CMK (cell line): ENCODE results near the gene PHOSPHO2.
A peak's percentile ranks its signal among the peaks of the same experiment; 100 is the strongest.

ENCODE experiments used
- DNase-seq: peaks from one replicate; pipeline ENCODE4 v3.0.0-alpha.2; 2010; ENCODE audit warnings: low read depth

Gene PHOSPHO2, protein sequence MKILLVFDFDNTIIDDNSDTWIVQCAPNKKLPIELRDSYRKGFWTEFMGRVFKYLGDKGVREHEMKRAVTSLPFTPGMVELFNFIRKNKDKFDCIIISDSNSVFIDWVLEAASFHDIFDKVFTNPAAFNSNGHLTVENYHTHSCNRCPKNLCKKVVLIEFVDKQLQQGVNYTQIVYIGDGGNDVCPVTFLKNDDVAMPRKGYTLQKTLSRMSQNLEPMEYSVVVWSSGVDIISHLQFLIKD

DNA sequence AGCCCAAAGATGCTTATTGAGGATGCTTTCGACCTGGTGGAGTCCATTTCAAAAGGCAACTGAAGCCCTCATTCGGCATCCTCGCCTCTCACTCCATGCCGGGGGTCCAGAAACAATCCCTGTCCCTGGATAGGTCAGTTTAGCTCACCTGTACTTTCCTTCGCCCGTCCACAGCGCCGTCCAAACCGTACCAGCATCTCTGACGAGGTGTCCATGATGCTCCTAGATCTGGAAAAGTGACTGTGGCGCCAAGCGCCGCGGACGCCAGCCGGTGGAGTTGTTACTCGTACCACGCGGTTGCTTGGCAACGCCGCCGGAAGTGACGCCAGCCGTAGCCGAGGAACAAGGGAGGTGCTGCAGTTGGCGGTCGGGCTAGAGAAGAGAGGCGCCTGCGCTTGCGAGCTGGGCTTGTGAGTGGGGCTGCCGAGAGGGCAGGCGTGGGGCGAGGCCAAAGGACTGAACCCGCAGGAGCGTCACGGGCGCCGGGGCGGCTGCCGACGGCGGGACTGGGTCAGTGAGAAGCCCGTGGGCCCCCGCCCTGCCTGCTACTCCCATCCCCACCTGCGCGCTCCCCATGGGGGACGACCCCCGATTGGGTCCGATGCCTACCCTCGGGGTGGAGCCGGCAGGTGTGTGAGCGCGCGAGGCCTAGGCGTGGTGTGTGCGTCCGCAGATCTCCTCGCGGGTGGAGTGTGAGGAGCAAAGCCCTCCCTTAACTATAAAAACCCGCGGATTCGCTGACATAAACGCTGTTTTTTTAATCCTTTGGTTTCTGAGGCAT lies at the start of gene PHOSPHO2, which contains the start of gene CFAP210:
PHOSPHO2 (plus strand) TSS at position 357 of the 781 bp plus-strand sequence. CDS start 6,503 bp downstream, outside the sequence.
CFAP210 (minus strand) TSS at position 293 of the 781 bp plus-strand sequence; CDS start at position 215, 78 bp downstream.
- peak; percentile 89 for DNase-seq

DNA sequence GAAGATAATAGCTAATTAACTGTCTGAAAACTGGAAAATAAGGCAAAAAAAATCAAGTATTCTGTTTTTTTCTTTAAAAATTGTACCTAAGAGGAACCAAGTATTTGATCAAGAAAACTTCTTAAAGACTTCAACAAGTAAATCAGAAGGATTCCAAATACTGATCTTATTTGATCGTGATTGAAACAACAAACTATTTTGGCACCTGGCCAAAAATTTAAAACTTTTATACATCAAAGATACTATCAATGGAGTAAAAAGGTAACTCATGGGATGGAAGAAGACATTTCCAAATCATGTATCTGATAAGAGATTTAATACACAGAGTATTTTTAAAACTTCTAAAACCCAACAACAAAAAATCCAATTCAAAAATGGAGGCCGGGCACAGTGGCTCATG lies 46.8 kb upstream of the PHOSPHO2 start:
- no peak for DNase-seq

DNA sequence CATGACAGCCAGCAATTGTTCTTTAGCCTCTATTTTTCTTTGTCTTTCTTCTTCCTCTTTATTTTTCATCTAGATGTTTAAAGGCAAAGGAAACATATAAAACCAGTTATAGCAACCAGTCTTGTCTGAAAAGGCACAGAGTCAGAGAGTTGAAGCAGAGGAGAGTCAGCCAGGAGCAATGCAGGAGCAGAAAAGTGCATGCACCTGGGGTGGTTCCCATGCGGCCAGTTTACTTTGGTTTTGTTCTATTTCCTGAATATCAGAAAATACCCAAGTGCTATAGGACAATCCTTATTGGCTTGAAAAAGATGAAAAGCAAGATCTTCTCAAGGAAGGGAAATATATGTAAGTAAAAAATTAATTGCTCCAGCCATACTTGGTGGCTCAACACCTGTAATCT lies 45.0 kb upstream of the PHOSPHO2 start:
- no peak for DNase-seq

DNA sequence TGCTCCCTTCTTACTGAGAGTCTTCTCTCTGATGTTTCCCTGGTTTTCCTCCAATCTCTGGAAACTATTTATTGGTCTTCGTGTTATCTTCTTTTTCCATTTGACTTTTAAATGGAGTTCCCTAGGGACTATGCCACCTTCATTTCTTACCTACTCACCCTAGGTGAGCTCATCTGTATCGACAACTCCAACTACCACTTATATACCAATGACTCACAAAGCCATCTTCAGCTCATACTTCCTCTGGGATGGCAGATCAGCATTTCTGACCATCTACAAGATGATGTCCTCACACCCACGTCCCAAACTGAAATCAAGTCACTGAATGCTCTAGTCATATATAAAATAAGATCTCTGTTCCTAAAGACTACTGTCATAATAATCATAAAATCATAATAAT lies 40.6 kb upstream of the PHOSPHO2 start:
- no peak for DNase-seq

DNA sequence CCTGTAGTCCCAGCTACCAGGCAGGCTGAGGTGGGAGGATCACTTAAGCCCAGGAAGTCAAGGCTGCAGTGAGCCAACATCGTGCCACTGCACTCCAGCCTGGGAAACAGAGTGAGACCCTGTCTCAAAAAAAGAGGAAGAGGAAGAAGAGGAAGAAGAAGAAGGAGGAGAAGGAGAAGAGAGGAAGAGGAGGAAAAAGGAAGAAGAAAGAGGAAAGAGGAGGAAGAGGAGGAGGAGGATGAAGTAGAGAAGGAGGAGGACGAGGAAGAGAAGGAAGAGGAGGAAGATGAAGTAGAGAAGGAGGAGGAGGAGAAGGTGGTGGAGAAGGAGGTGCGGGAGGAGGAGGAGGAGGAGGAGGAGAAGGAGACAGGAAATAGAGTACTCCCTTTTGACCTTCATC lies 38.1 kb upstream of the PHOSPHO2 start:
- DNase-seq, result no peak

DNA sequence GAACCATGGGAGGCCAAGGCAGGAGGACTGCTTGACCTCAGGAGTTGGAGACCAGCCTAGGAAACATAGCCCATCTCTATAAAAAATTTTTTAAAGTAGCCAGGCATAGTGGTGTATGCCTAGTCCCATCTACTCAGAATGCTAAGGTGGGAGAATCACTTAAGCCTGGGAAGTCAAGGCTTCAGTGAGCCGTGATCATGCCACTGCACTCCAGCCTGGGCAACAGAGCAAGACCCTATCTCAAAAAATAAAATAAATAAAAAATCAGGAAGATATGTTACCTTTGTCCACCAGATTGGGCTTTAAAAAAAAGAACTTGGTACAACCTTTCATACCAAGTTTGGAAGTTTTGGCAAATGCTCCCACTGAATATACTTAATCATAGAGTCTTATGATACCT lies 35.4 kb upstream of the PHOSPHO2 start:
- DNase-seq, result no peak

DNA sequence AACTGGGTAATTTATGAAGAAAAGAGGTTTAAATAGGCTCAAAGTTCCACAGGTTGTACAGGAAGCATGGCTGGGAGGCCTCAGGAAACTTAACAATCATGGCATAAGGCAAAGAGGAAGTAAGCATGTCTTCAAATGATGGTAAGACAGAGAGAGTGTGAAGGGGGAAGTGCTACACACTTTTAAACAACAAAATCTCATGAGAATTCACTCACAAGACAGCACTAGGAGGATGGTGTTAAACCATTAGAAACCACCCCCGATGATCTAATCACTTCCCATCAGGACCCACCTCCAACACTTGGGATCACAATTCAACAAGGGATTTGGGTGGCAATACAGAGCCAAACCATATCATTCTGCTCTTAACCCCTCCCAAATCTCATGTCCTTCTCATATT lies 34.9 kb upstream of the PHOSPHO2 start:
- no peak for DNase-seq

DNA sequence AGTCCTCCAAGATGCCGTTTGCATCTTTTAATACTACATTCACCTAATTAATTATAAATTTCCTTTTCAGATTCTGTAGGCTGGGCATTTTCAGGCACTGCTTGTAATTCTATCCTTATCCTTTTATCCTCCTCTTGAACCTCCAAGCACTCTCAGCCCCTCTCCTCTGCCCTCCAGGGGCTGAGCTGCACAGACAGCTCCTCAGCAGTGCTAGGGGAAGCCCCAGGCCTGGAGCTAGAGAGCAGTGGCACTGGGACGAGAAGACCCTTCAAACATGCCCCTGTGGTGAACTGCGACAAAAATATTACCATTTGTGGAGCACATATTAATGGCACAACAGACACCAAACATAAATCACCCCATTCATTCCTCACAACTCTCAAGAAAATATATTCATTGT lies 33.0 kb upstream of the PHOSPHO2 start:
- no peak for DNase-seq

DNA sequence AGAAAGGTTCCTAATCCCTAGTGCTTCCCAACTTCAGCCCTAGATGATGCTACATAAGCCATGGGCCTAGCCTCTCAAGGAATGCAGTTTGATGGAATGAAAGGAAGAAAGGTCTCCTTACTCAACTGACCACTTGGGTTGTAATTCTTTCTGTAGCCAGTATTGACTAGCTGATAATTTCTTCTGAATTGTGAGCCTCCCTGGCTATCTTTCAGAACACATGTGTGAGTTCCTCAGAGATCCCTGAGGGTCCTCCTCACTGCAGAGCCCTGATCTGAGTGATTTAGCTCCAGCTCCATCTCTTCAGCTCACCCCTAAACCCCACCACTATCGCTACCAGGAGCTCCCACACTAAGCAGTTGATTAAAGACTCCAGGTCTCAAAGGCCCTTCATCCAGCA lies 31.5 kb upstream of the PHOSPHO2 start:
- DNase-seq, result peak; percentile 77

DNA sequence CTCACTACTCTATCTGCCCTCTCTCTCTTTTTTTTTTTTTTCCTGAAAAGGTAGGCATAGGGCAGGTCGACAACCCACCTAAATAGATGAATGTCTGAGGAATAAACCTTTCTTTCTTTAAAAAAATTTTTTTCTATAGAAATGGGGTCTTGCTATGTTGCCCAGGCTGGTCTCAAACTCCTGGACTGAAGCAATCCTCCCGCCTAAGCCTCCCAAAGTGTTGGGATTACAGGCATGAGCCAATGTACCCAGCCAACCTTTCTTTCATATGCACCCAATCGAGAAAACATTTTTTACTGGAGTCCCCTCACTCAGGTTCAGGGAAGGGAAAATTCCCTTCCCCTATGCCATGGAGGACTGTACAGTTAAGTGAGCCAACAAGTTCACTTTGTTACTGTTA lies 31.0 kb upstream of the PHOSPHO2 start:
- no peak for DNase-seq

DNA sequence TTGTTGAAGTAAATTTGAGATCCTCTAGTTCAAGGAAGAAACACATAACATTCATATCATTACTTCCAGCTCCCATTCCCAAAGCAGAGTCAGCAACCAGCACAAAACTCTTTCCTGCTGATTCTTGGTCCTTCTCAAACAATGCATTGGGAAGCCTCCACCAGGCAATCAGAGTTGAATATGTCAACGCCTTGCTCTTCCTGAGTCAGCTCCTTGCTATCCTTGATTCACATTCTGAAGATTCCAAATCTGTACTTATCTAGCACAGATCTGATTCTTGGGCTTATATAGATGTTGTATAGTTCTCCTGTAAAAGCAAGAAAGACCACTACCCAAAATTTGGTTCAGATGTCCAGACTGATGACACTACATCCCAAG lies 29.7 kb upstream of the PHOSPHO2 start:
- DNase-seq, result no peak

DNA sequence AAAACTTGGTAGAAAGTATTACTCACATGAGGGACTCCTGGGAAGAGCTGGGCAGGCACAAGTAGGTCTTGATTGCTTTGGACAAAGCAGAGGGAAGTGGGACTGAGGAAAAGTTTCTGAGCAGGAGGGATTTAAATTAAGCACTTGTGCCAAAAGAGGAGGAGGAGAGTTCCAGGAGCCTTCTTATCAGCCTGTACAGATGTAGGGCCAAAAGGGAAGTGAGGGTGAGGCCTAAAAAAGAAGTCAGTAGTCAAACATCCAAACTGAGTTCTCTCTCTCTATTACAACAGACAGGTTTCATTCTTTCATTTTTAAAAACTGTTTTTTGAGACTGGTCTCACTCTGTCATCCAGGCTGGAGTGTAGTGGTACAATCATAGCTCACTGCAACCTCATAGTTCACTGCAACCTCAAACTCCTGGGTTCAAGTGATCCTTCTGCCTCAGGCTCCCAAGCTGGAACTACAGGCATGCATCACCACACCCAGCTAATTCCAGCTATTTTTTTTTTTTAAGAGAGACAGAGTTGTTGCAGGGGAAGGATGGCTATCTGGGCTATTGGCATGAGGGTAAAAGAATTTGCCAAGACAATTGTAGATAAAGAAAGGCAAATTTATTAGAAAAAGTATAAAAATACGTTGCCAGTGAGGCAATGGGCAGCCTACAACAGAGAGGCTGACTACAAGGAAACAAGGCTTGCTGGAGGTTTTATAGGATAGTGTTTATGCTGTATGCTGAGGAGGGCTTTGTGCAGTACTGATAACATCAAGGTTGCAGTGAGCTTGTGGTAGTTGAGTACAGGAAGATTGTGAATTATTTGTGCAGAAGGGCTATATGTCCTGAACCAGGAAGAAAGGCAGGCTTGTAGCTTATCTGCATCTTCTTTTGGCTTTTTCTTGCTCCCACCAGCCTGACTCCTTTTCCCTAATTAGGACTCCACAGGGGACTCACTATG lies 29.0 kb upstream of the PHOSPHO2 start:
- peak; percentile 84 for DNase-seq

DNA sequence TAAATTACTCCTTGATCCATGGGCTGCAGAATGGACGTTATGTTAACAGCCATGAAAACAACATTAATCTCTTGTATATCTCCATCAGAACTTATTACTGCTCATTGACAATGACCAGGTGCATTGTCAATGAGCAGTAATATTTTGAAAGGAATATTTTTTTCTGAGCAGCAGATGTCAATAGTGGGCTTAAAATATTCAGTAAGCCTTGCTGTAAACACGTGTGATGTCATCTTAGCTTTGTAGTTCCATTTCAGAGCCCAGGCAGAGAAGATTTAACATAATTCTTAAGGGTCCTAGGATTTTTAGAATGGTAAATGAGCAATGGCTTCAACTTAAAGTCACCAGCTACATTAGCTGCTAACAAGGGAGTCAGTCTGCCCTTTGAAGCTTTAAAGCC lies 26.7 kb upstream of the PHOSPHO2 start:
- no peak for DNase-seq

DNA sequence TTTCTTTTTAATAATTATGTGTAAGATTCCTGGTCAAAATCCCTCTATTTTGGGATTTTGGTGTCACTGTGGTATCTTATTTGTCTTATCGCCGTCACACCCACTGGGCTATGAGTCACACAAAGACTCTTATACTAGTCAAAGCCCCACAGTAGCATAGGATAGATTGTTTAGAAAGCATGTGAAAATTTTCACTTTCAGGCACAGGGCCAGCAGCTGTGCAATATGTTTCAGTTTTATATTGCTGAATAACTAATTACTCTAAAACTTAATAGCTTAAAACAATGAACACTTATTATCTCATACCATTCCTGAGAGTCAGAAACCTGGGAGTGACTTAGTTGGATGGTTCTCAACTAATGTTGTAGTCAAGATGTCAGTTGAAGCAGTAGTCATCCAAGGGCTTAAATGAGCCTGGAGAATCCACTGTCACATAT lies 24.0 kb upstream of the PHOSPHO2 start:
- no peak for DNase-seq

DNA sequence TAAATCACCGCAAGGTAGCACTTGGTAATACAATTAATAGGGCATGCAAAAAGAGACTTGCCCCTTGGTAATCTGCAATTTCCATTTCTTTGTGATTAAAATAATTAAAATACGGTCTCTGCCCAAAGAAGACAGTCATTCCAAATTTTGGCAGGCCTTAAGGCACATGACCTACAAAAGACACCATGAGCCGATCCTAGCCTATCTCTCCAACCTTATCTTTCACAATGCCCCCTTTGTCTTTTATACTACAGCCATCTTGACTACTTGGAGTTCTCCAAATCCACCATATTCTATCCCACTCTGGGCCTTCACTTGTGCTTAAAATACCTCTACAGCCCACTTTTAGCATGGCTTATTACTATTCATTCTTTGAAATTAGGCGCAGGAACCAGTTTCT lies 23.3 kb upstream of the PHOSPHO2 start:
- no peak for DNase-seq

DNA sequence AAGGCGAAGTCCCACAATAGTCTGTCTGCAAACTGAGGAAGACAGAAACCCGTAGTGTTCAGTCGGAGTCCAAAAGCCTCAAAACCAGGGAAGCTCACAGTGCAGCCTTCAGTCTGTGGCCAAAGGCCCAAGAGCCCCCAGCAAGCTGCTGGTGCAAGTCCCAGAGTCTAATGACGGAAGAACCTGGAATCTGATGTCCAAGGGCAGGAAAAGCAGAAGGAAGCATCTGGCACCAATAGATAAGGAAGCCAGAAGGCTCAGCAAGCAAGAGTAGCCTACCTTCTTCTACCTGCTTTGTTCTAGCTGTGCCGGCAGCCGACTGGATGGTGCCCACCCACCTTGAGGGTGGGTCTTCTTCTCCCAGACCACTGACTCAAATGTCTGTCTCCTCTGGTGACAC lies 21.9 kb upstream of the PHOSPHO2 start:
- DNase-seq, result peak; percentile 68

DNA sequence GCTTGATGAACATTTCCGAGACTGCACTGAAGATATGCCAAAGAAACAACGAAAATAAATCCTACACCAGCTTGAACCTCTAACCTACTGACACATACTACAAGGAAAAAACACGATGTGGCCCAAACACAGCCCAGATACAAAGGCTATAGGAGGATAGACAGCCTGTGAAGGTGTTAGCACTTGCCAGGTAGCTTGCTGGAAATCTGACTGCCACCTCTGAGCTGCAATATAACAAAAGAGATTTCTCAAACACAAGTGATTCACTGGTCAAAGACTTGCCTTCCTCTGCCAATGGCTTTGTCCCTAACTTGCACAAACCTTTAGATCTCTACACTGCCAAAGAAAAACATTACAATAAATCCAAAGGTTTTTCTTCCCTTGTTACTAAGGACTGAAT lies 21.2 kb upstream of the PHOSPHO2 start:
- no peak for DNase-seq

DNA sequence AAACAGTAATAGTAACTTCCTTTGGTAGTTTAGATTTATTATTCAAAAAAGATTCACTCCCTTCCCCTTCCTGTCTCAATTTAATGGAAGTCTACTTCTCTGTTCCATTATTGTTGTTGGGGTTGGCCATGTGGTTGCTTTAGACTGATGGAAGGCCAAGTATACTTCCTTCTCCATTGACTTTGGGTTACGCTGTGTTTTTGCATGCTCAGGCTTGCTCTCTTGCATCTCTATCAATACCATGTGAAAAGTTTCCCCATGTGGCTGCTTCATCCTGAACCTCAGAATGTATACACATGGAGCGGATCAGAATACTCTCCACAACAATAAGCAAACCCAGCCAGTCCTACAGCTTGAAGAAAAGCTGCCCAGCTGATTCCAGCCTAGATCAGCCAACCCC lies 20.3 kb upstream of the PHOSPHO2 start:
- no peak for DNase-seq

DNA sequence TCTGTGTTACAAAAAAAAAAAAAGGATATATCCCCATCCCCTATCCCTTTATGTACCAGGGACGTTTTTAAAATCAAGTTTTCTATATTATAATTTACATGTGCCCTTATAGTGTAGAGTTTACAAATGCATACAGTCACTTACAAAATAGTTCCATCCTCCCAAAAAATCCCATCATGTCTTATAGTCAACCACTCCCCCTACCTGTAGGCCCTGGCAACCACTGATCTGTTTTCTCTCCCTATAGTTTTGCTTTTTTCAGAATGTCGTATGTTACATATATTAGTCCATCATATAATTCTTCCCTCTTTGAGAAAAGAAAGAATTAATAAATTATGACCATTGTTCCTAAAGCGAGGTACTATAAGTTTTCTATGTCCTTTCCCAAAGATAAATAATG lies 17.9 kb upstream of the PHOSPHO2 start:
- DNase-seq, result no peak

DNA sequence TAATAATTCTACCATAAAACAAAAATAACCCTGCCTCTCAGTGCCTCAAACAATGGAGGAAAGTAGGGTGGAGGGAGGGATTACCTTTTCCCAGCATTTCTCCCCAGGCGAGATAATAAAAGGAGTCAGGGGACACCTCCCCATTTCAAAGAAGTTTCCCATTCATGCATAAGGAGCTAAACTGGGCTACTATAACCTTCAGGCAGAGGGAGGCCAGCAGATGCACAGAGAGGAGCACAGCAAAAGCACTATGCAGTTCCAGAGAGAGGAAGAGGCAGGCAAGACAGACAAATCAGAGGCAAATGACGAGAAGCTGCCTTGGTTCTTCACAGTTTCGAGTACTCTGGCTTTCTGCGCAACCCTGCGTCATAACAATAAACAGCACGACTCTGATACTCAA lies 17.4 kb upstream of the PHOSPHO2 start:
- no peak for DNase-seq

DNA sequence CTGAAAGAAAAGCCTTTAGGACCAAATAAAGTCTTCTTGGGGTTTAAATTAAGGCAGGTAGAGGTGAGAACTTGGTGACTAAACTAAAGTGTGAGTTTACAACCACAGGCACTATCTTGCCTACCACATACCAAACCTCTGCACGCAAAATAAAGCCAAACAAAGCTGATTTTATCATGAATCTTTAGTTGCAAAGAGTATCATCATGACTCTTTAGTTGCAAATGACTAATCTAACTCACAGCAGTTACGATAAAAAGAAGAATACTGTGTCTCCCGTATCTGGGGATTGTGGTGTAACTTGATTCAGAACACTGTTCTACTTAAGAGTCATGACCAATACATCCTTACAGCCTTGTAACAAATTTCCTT lies 11.2 kb upstream of the PHOSPHO2 start:
- DNase-seq, result no peak

DNA sequence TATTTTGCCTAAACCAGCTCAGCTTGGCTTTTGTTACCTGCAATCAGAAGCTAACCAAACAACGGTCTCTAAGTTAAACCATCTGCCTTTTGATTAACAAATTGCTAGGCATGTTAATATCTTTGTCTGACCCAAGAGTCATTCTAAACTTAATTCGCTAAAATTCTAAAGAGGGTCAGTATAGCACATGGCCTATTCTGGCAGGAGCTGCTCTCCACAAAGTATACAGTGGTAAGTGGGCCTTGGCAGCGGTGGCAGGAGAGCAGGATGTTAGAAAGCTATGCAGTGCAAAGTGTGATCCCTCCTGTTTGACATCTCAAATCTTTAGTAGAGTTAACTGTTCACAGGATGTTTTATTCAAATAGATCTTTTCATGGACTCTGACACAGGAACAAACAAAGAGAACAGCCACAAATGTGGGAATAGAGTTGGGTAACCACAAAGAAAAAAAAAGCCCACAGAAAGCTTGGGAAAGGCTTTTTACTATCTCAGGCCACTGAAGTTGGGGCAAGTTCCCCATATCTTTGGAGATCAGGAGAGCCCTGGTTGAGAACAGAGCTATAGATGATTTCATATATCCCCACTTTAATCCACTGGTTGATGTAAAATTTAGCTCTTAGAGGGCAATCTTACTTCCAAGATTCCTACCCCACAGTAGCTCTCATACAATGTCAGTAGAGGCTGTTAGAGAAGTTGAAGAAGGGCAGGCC lies 10.7 kb upstream of the PHOSPHO2 start:
- no peak for DNase-seq
